Middle frontal gyrus (tissue), 1 donor: ENCODE results near the gene FAM131C.
"Not testable (repeated sequence)": the region's sequence is repeated elsewhere in the genome, so short reads cannot be mapped to it uniquely, and the experiment has no call there.

Experiments used
- DNase-seq: peaks from one replicate; pipeline ENCODE4 v3.0.0-alpha.2; 2015; ENCODE audit warnings: low spot score; ENCODE audit errors: extremely low spot score

Gene FAM131C

GRCh38 chr1:16039871-16040270 is 33.6 kb downstream of the FAM131C start:
- DNase-seq = not testable (repeated sequence)

- DNase-seq = no peak
Observed at GRCh38 chr1:16038620-16038912, 34.9 kb downstream of the FAM131C start.

- DNase-seq = not testable (repeated sequence)
Observed at GRCh38 chr1:16036461-16036860, 37.0 kb downstream of the FAM131C start.

GRCh38 chr1:16033103-16033632 is 40.3 kb downstream of the FAM131C start:
- DNase-seq = not testable (repeated sequence)

GRCh38 chr1:16032388-16033102 is 40.9 kb downstream of the FAM131C start:
- peak; percentile 18 for DNase-seq

- DNase-seq = no peak
Observed at GRCh38 chr1:16031551-16031950, 41.9 kb downstream of the FAM131C start.

- no peak for DNase-seq
Observed at GRCh38 chr1:16029288-16029687, 44.2 kb downstream of the FAM131C start.

- not testable (repeated sequence) for DNase-seq
Observed at GRCh38 chr1:16029003-16029268, 44.5 kb downstream of the FAM131C start.

GRCh38 chr1:16028237-16029002 is 45.0 kb downstream of the FAM131C start:
- DNase-seq = no peak

GRCh38 chr1:16026723-16027484 is 46.5 kb downstream of the FAM131C start:
- DNase-seq = no peak

- DNase-seq = not testable (repeated sequence)
Observed at GRCh38 chr1:16026302-16026701, 47.1 kb downstream of the FAM131C start.

- DNase-seq = no peak
Observed at GRCh38 chr1:16023050-16023653, 50.3 kb downstream of the FAM131C start.

- DNase-seq = no peak
Observed at GRCh38 chr1:16022393-16022792, 51.1 kb downstream of the FAM131C start.

- DNase-seq = no peak
Observed at GRCh38 chr1:16021681-16022080, 51.8 kb downstream of the FAM131C start, which contains the start of gene CLCNKA. Gene CLCNKA, plus strand, starts transcription at chr1:16022036. Its CDS starts 584 bp downstream, at chr1:16022620.

GRCh38 chr1:16020878-16021277 is 52.6 kb downstream of the FAM131C start:
- not testable (repeated sequence) for DNase-seq

GRCh38 chr1:16020325-16020724 is 53.1 kb downstream of the FAM131C start:
- DNase-seq = no peak

GRCh38 chr1:16019644-16020277 is 53.7 kb downstream of the FAM131C start:
- DNase-seq = no peak

GRCh38 chr1:16018749-16019643 is 54.5 kb downstream of the FAM131C start:
- no peak for DNase-seq

- no peak for DNase-seq
Observed at GRCh38 chr1:16018308-16018707, 55.1 kb downstream of the FAM131C start.
